Stomach (tissue), 4 donors: ENCODE data around the gene RPS6KA2.

Source experiments
- CTCF ChIP-seq, 7 experiments: fragments of 450-650 bp in 4 of 7; fragments of 200-600 bp in 3 of 7; sonication (generic) in 3 of 7; IDR thresholded peaks; one replicate each; pipeline ENCODE4 v1.5.1; 2016 to 2019; ENCODE audit warnings: antibody characterized with exemption in 7 of 7, control low read depth in 2 of 7, mild to moderate bottlenecking in 1 of 7
- EP300 ChIP-seq: sonication (generic); formaldehyde crosslinking; IDR thresholded peaks from one replicate; pipeline ENCODE4 v1.6.1; 2017; ENCODE audit warnings: antibody characterized with exemption
- POLR2A ChIP-seq, 4 donors: fragments of 450-650 bp; IDR thresholded peaks; one replicate each; pipeline ENCODE4 v1.6.1; 2016; ENCODE audit warnings: antibody characterized with exemption in 4 of 4, control low read depth in 2 of 4, mild to moderate bottlenecking in 1 of 4, moderate library complexity in 1 of 4

- TF ChIP-seq CTCF (IDR thresholded peaks at IDR 0.05) (no peak), POLR2A (IDR thresholded peaks at IDR 0.05) (no peak), EP300 (no peak)
These were observed 128.2 kb downstream of the RPS6KA2 start for GRCh38 chr6:166498661-166499349.
